ENCODE measurements around the gene TNFSF10.
"Not testable (repeated sequence)": the region's sequence is repeated elsewhere in the genome, so short reads cannot be mapped to it uniquely, and the experiment has no call there.

TNFSF10 gene

DNA sequence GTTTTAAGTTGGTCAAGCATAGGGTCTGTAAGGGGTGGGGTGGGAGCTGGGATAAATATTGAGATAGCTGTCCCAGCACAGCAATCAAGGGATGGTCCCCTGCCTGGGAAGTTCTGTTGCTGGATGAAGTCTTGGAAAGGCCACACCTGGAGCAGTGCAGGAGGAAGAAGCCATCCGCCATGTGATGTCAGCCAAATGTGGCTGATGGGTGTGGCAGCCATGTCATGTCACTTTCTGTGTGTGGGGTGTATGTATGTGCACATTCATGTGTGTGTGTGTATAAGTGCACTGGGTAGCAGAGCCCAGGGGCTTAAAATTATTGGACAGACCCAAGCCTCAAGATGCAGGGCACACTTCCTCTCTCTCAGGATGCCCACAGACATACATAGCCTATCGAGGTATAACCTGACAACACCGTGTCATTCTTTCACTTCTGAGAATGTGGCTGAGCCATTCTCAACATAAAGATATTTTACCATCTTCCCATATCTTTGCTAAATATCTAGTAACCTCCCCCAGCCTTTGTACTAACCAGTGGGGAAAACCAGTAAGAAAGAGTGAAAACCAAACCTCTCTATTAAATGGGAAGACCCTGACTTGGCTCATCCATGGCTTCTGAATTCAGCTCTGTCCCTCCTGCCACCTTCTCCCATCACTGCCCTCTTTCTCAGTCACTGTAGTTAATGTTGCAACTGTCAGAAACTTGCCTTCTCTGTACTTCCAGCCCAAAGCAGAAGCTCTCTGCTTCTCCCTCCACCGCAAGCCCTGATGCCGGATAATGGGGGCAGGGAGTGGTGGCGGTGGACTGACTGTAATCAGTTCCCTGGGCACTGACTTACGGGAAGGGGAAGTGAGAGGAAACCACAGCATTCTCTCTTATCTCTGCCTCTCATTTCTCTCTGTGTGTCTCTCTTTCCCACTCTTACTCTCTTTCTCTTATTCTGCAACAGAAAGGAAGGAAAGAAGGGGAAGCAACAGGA lies 11.2 kb downstream of the TNFSF10 start:
- peak; percentile 27 for DNase-seq (ENCODE audit: low read depth, low spot score)
- H3K4me3 ChIP-seq (ENCODE audit: low read depth, low read length): no peak overlapping the region
- in situ Hi-C loops (cut with HindIII; ENCODE audit: low sequenced_read_pairs): no loop called here
- TF ChIP-seq, protein P1, sequence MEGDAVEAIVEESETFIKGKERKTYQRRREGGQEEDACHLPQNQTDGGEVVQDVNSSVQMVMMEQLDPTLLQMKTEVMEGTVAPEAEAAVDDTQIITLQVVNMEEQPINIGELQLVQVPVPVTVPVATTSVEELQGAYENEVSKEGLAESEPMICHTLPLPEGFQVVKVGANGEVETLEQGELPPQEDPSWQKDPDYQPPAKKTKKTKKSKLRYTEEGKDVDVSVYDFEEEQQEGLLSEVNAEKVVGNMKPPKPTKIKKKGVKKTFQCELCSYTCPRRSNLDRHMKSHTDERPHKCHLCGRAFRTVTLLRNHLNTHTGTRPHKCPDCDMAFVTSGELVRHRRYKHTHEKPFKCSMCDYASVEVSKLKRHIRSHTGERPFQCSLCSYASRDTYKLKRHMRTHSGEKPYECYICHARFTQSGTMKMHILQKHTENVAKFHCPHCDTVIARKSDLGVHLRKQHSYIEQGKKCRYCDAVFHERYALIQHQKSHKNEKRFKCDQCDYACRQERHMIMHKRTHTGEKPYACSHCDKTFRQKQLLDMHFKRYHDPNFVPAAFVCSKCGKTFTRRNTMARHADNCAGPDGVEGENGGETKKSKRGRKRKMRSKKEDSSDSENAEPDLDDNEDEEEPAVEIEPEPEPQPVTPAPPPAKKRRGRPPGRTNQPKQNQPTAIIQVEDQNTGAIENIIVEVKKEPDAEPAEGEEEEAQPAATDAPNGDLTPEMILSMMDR (IDR thresholded peaks at IDR 0.05; ENCODE audit: low read depth, low read length): no peak

DNA sequence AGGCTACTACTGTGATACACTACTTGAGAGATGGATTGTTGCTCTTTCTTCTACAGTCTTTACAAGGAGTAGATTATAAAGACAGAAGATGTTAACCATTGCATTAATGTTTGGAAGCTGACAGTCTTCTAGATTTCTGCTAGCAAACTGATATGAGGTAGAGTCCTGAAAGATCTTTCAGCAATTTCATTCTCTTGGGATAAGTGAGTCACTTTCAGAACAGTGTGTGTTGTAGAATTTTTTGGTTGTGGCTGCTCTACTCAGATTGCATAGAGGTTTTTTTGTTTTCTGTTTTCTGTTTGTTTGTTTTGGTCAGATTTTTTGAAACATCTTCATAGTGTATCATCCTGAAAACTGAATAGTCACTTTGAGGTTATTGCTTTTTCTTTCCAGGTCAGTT lies 17.1 kb downstream of the TNFSF10 start:
- no peak overlapping the region for H3K4me3 ChIP-seq (ENCODE audit: low read depth, low read length)
- TF ChIP-seq, protein P1 (IDR thresholded peaks at IDR 0.05; ENCODE audit: low read depth, low read length): no peak
- no peak for DNase-seq (ENCODE audit: low read depth, low spot score)
- in situ Hi-C loops (cut with HindIII; ENCODE audit: low sequenced_read_pairs): no loop called here

DNA sequence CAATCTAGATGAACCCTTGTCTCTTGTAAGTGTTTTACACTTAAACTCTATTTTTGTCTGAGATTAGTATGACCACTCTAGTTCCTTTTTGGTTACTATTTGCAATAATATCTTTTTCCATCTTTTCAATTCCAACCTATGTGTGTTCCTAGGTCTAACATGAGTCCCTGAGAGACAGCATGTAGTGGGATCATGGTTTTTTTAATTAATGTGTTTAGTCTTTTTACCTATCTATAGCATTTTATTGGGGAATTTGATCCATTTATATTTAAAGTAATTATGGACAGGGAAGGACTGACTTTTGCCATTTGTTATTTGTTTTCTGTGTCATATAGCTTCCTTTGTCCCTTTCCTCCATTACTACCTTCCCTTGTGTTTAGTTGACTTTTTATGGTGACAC lies 21.7 kb downstream of the TNFSF10 start:
- no peak overlapping the region for H3K4me3 ChIP-seq (ENCODE audit: low read depth, low read length)
- TF ChIP-seq, protein P1 (IDR thresholded peaks at IDR 0.05; ENCODE audit: low read depth, low read length): no peak
- in situ Hi-C loops (cut with HindIII; ENCODE audit: low sequenced_read_pairs): no loop called here
- DNase-seq (ENCODE audit: low read depth, low spot score): no peak

DNA sequence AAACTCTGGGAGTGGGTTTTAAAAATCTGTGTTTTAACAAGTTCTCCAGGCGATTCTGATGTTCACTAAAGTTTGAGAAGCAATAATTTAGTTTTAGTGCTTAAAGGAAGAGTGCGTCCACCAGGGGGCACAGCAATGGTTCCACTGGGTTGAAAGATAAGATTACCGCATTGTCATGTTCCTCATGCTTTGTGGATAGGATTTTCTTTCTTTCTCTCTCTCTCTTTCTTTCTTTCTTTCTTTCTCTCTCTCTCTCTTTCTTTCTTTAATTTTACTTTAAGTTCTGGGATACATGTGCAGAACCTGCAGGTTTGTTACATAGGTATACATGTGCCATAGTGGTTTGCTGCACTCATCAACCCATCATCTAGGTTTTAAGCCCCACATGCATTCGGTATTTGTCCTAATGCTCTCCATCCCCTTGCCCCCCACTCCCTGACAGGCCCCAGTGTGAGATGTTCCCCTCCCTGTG lies 33.0 kb downstream of the TNFSF10 start:
- in situ Hi-C loops (cut with HindIII; ENCODE audit: low sequenced_read_pairs); H3K4me3 ChIP-seq (ENCODE audit: low read depth, low read length): not testable (repeated sequence)
- TF ChIP-seq, protein P1 (IDR thresholded peaks at IDR 0.05; ENCODE audit: low read depth, low read length): peak; percentile 69
- DNase-seq (ENCODE audit: low read depth, low spot score): peak; percentile 76

DNA sequence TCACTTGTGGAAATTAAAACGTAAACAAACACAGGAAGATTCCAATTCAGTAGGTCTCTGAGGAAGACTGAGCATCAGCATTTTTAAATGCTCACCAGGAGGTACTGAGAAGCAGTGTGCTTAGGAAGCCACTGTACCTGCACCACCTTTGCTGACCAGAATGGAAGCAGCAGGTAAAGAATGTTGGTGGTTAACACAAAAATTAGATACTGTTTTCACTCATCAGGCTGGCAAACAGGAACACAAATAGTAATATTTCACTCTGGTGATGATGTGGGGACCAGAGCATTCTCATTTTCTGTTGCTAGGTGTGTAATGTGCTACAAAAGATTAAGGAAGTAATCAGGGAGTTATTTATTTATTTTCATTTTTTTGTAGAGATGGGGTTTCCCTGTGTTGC lies 45.1 kb downstream of the TNFSF10 start:
- DNase-seq (ENCODE audit: low read depth, low spot score): no peak
- no peak overlapping the region for H3K4me3 ChIP-seq (ENCODE audit: low read depth, low read length)
- TF ChIP-seq, protein P1 (IDR thresholded peaks at IDR 0.05; ENCODE audit: low read depth, low read length): no peak
- in situ Hi-C loops (cut with HindIII; ENCODE audit: low sequenced_read_pairs): no loop called here

DNA sequence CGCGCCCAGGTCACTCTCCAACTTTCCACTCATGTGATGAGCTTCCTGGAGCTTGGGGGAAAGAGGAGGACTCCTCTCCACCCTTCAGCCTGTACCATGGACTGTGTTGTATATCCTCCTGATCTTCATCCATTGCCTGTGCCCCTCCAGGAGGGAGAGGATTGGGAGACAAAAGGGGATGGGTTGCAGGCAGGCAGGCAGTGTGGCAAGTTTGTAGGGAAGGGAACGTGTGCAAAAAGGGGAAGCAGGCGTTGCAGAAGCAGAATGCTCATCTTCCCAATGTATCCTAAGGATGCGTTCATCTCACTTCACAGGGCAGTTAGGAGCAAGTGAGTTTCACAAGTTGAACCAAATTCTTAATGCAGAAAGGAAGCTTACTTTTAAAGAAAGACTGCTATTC lies 46.9 kb downstream of the TNFSF10 start:
- in situ Hi-C loops (cut with HindIII; ENCODE audit: low sequenced_read_pairs): no loop called here
- H3K4me3 ChIP-seq (ENCODE audit: low read depth, low read length): no peak overlapping the region
- no peak for DNase-seq (ENCODE audit: low read depth, low spot score)
- TF ChIP-seq, protein P1 (IDR thresholded peaks at IDR 0.05; ENCODE audit: low read depth, low read length): no peak

Data from astrocyte of the spinal cord (primary cell).